HL-60 (cell line): ENCODE data around the gene PHB1.

ENCODE experiments used
- DNase-seq, 2 experiments: peaks; one replicate each; pipeline ENCODE4 v3.0.0-alpha.2; 2010 to 2020; ENCODE audit warnings: low read depth in 1 of 2, low spot score in 1 of 2
- H3K27ac ChIP-seq: fragments of 250-450 bp; sonication (Bioruptor Pico); replicated peaks from 2 replicates; pipeline ENCODE4 v1.5.1; 2020; ENCODE audit warnings: mild to moderate bottlenecking, moderate library complexity
- H3K27me3 ChIP-seq: fragments of 250-450 bp; sonication (Bioruptor Pico); 2 replicates; pipeline ENCODE4 v1.5.1; 2021; ENCODE audit warnings: mild to moderate bottlenecking, moderate library complexity; ENCODE audit not compliant: insufficient read depth, poor library complexity, severe bottlenecking
- H3K4me3 ChIP-seq: replicated peaks from 2 replicates; pipeline ENCODE4 v1.5.1; 2011; ENCODE audit warnings: mild to moderate bottlenecking, control low read depth, low read length; ENCODE audit not compliant: insufficient read depth
- GABPA ChIP-seq: IDR thresholded peaks from 2 replicates; pipeline ENCODE4 v1.6.1; 2012; ENCODE audit warnings: low read depth
- POLR2AphosphoS5 ChIP-seq: IDR thresholded peaks from 2 replicates; pipeline ENCODE4 v1.6.1; 2012; ENCODE audit warnings: low read depth
- SPI1 ChIP-seq: IDR thresholded peaks from 2 replicates; pipeline ENCODE4 v1.6.1; 2012; ENCODE audit warnings: low read depth, mild to moderate bottlenecking, borderline replicate concordance
- TF ChIP-seq, protein P1 (sequence below): IDR thresholded peaks from 2 replicates; pipeline ENCODE4 v1.6.1; 2012; ENCODE audit warnings: low read depth; ENCODE audit not compliant: insufficient replicate concordance
- TF ChIP-seq, protein P2 (sequence below): IDR thresholded peaks from one replicate; pipeline ENCODE4 v1.5.1; 2011; ENCODE audit warnings: low read length, control low read depth, inconsistent platforms; ENCODE audit not compliant: insufficient read depth

The PHB1 gene

DNA sequence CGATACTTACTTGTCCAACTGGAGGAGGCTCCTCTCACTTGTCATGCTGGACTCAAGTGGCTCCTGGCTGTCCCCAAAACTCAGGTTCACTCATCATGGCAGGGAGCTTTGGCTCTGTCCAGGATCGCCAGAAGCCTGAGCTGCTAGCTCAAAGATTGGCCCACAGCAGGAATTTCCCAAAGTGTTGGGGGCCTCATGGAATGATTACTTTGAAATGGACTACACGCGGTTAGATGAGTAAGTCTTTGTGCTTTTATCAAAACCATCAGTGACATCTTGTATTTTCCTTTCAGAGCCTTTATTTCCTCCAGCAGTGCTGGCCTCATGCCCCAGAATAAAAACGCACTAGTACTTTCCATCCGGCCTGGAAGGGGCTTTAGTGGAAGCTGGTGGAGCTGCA lies 29.2 kb upstream of the PHB1 start:
- DNase-seq, result no peak
- H3K27ac ChIP-seq, result no peak overlapping the region
- TF ChIP-seq POLR2AphosphoS5 (no peak), SPI1 (no peak)
- no peak overlapping the region for H3K4me3 ChIP-seq
- H3K27me3 ChIP-seq, result peaks cover 7% of the 10 kb centered on the region

DNA sequence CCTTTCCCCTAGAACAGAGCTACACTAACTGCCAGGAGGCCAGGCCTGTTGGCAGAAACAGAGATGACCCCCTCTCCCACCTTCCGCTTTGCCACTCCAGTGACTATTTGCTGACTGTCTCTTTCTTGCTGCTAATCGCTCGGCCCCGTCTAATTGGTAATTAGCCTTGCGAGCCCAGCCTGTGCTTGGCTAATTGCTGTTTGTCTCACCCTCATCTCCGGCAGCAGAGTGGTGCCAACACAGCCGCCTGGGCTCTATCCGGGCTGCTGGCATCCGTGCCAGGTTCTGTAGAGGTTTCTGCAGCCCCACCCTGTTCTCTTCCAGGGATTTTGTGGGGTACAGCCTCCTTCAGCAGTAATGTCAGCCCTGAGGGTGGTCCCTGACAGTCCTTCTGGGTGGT lies 27.4 kb upstream of the PHB1 start:
- Histone ChIP-seq H3K27me3 (peaks cover 19% of the 10 kb centered on the region), H3K27ac (no peak overlapping the region), H3K4me3 (no peak overlapping the region)
- no peak for DNase-seq
- TF ChIP-seq, protein P1, sequence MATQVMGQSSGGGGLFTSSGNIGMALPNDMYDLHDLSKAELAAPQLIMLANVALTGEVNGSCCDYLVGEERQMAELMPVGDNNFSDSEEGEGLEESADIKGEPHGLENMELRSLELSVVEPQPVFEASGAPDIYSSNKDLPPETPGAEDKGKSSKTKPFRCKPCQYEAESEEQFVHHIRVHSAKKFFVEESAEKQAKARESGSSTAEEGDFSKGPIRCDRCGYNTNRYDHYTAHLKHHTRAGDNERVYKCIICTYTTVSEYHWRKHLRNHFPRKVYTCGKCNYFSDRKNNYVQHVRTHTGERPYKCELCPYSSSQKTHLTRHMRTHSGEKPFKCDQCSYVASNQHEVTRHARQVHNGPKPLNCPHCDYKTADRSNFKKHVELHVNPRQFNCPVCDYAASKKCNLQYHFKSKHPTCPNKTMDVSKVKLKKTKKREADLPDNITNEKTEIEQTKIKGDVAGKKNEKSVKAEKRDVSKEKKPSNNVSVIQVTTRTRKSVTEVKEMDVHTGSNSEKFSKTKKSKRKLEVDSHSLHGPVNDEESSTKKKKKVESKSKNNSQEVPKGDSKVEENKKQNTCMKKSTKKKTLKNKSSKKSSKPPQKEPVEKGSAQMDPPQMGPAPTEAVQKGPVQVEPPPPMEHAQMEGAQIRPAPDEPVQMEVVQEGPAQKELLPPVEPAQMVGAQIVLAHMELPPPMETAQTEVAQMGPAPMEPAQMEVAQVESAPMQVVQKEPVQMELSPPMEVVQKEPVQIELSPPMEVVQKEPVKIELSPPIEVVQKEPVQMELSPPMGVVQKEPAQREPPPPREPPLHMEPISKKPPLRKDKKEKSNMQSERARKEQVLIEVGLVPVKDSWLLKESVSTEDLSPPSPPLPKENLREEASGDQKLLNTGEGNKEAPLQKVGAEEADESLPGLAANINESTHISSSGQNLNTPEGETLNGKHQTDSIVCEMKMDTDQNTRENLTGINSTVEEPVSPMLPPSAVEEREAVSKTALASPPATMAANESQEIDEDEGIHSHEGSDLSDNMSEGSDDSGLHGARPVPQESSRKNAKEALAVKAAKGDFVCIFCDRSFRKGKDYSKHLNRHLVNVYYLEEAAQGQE, result no peak
- TF ChIP-seq GABPA (no peak), SPI1 (no peak)
- TF ChIP-seq, protein P2, sequence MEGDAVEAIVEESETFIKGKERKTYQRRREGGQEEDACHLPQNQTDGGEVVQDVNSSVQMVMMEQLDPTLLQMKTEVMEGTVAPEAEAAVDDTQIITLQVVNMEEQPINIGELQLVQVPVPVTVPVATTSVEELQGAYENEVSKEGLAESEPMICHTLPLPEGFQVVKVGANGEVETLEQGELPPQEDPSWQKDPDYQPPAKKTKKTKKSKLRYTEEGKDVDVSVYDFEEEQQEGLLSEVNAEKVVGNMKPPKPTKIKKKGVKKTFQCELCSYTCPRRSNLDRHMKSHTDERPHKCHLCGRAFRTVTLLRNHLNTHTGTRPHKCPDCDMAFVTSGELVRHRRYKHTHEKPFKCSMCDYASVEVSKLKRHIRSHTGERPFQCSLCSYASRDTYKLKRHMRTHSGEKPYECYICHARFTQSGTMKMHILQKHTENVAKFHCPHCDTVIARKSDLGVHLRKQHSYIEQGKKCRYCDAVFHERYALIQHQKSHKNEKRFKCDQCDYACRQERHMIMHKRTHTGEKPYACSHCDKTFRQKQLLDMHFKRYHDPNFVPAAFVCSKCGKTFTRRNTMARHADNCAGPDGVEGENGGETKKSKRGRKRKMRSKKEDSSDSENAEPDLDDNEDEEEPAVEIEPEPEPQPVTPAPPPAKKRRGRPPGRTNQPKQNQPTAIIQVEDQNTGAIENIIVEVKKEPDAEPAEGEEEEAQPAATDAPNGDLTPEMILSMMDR, result no peak

DNA sequence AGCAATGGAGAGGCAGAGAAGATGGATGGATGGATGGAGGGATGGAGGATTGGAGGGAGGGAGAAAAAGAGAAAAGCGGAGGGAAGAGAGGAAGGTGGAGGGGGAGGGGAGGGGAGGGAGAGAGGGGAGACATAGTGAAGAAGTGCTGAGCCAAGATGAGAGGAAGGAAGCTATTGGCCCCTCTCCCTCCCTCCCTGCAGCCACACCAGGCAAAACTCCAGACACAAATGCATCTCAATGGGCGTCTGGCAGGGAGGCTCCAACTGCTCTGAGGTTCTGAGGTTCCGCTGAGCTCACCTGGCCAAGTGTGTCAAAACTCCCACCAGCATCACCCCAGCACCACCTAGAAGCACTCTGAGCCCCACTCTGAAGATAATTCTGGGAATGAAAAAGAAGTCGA lies 26.9 kb upstream of the PHB1 start:
- Histone ChIP-seq H3K27ac (no peak overlapping the region), H3K27me3 (peaks cover 20% of the 10 kb centered on the region), H3K4me3 (no peak overlapping the region)
- no peak for TF ChIP-seq SPI1
- TF ChIP-seq, protein P1, result no peak
- TF ChIP-seq, protein P2, result no peak
- TF ChIP-seq GABPA, result no peak
- no peak for TF ChIP-seq POLR2AphosphoS5
- DNase-seq, result no peak

DNA sequence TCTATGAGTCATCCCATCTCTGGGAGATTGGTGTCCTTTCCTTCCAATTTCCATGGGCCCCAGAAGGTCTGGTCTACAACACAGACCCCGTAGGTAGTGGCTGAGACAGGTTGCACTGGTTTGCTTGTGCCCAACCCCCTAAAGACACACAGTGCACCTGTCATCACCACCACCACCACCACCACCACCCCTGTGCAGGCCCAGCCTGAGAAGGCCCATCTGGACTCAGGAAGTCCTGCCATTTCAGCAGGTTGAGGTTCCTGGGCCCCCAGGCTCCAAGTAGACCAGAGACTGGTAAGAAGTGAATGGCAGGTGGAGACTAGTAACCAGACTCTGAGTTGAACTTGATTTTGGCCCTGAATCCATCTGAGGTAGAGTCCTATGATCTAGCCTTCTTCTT lies 25.9 kb upstream of the PHB1 start:
- H3K27me3 ChIP-seq, result peaks cover 21% of the 10 kb centered on the region
- TF ChIP-seq POLR2AphosphoS5, result no peak
- TF ChIP-seq, protein P2, result no peak
- TF ChIP-seq, protein P1, result no peak
- TF ChIP-seq SPI1, result no peak
- no peak for TF ChIP-seq GABPA
- no peak overlapping the region for H3K27ac ChIP-seq
- no peak overlapping the region for H3K4me3 ChIP-seq
- no peak for DNase-seq
